B cell (primary cell): ENCODE measurements around the gene RSPO3. TPM values are rescaled to one million over a fixed set of nuclear protein-coding genes. Genes with fewer than 3 reads are reported as not detected.

Experiments
- ATAC-seq: fragments of 200-7000 bp; cut with Tn5 transposase; one replicate; pipeline ENCODE4 v1.10.0; 2021; ENCODE audit warnings: low read depth, mild to moderate bottlenecking, moderate number of reproducible peaks, moderate library complexity
- CTCF ChIA-PET: fragments of 350-600 bp; sonication (Branson Sonifier 250); formaldehyde crosslinking; loops from one replicate; lab custom pipeline; 2021; ENCODE audit warnings: antibody characterized with exemption, inconsistent platforms; lab: Charles Lee
- POLR2A ChIA-PET: fragments of 350-600 bp; sonication (Branson Sonifier 250); formaldehyde crosslinking; loops from one replicate; lab custom pipeline; 2021; ENCODE audit warnings: antibody characterized with exemption; lab: Charles Lee
- DNase-seq: peaks from one replicate; pipeline ENCODE4 v3.0.0; 2013
- H2AFZ ChIP-seq: 2 replicates; pipeline ENCODE4 v1.6.1; 2012; ENCODE audit warnings: mild to moderate bottlenecking, low read depth, low read length; ENCODE audit not compliant: insufficient read depth, poor library complexity, severe bottlenecking
- H3K27ac ChIP-seq, 2 donors: 1 replicate in 1 of 2; 2 replicates in 1 of 2; pipeline ENCODE4 v1.5.1; 2012 to 2013; ENCODE audit warnings: low read length in 2 of 2, mild to moderate bottlenecking in 2 of 2, moderate library complexity in 1 of 2
- H3K27me3 ChIP-seq, 4 experiments: fragments of 200-600 bp in 1 of 4; sonication (generic) in 1 of 4; replicated peaks in 1 of 4; 1 replicate in 2 of 4; 2 replicates in 2 of 4; pipeline versions ENCODE4 v1.6.1 to v1.7.0; 2013 to 2016; ENCODE audit warnings: low read length in 3 of 4, mild to moderate bottlenecking in 2 of 4, mixed read lengths in 1 of 4, moderate library complexity in 1 of 4; ENCODE audit not compliant: insufficient read depth in 4 of 4, control insufficient read depth in 3 of 4; ENCODE audit errors: control extremely low read depth in 1 of 4
- H3K36me3 ChIP-seq, 2 experiments: replicated peaks in 1 of 2; 1 replicate in 1 of 2; 2 replicates in 1 of 2; pipeline versions ENCODE4 v1.6.1 to v1.7.1; 2013; ENCODE audit warnings: low read length in 1 of 2; ENCODE audit not compliant: insufficient read depth in 2 of 2, control insufficient read depth in 1 of 2; ENCODE audit errors: control extremely low read depth in 1 of 2, extremely low read depth in 1 of 2
- H3K4me1 ChIP-seq, 2 donors: fragments of 200-600 bp in 1 of 2; sonication (generic) in 1 of 2; 1 replicate in 1 of 2; 2 replicates in 1 of 2; pipeline versions ENCODE4 v1.5.1 to v1.6.1; 2013 to 2017; ENCODE audit warnings: low read length in 2 of 2; ENCODE audit not compliant: control insufficient read depth in 2 of 2, insufficient read depth in 2 of 2
- H3K4me2 ChIP-seq: replicated peaks from 2 replicates; pipeline ENCODE3; 2012; ENCODE audit warnings: mild to moderate bottlenecking, low read depth, low read length; ENCODE audit not compliant: poor library complexity, severe bottlenecking
- H3K4me3 ChIP-seq, 5 experiments: fragments of 200-600 bp in 1 of 5; sonication (generic) in 1 of 5; 1 replicate in 3 of 5; 2 replicates in 2 of 5; pipeline versions ENCODE4 v1.5.1 to v1.7.0; 2011 to 2016; ENCODE audit warnings: low read length in 4 of 5, mild to moderate bottlenecking in 4 of 5, low read depth in 2 of 5, control low read depth in 1 of 5, moderate library complexity in 1 of 5; ENCODE audit not compliant: insufficient read depth in 1 of 5; ENCODE audit errors: control extremely low read depth in 1 of 5, extremely low read depth in 1 of 5
- H3K79me2 ChIP-seq: fragments of 200-600 bp; sonication (generic); one replicate; pipeline ENCODE4 v1.6.0; 2016; ENCODE audit warnings: low read length; ENCODE audit not compliant: control insufficient read depth, insufficient read depth
- H3K9ac ChIP-seq: fragments of 200-600 bp; sonication (generic); 2 replicates; pipeline ENCODE4 v1.6.1; 2017; ENCODE audit warnings: mild to moderate bottlenecking, low read length, moderate library complexity
- H3K9me3 ChIP-seq, 3 donors: one replicate each; pipeline versions ENCODE4 v1.6.1 to v1.7.1; 2013; ENCODE audit warnings: low read length in 2 of 3; ENCODE audit not compliant: control insufficient read depth in 2 of 3, insufficient read depth in 1 of 3; ENCODE audit errors: control extremely low read depth in 1 of 3
- H4K20me1 ChIP-seq: 2 replicates; pipeline ENCODE4 v1.6.0; 2012; ENCODE audit warnings: mild to moderate bottlenecking, low read length; ENCODE audit not compliant: insufficient read depth, control insufficient read depth, poor library complexity, severe bottlenecking
- H3K27ac Mint-ChIP-seq: one replicate; pipeline ENCODE4 v1.8.0; 2021; ENCODE audit warnings: mixed read lengths
- H3K27me3 Mint-ChIP-seq: one replicate; pipeline ENCODE4 v1.8.0; 2021; ENCODE audit warnings: mixed read lengths
- H3K4me1 Mint-ChIP-seq: one replicate; pipeline ENCODE4 v1.8.0; 2021; ENCODE audit warnings: mixed read lengths
- H3K4me3 Mint-ChIP-seq: one replicate; pipeline ENCODE4 v1.8.0; 2021; ENCODE audit warnings: mixed read lengths
- H3K9me3 Mint-ChIP-seq: one replicate; pipeline ENCODE4 v1.8.0; 2022; ENCODE audit warnings: mixed read lengths; ENCODE audit not compliant: insufficient read depth
- CTCF ChIP-seq: fragments of 200-600 bp; IDR thresholded peaks from one replicate; pipeline ENCODE4 v1.8.0; 2022; ENCODE audit warnings: antibody characterized with exemption, mild to moderate bottlenecking
- EZH2 ChIP-seq: IDR thresholded peaks from 2 replicates; pipeline ENCODE4 v1.6.1; 2012; ENCODE audit warnings: borderline replicate concordance, low read depth, mild to moderate bottlenecking, moderate library complexity, low read length; ENCODE audit not compliant: insufficient read depth, poor library complexity, severe bottlenecking
- WGBS: methylation state at CpG from one replicate; pipeline ENCODE4 v1.1.5; 2013; ENCODE audit warnings: missing lambda C conversion rate; ENCODE audit not compliant: insufficient coverage; 5-methylcytosine and 5-hydroxymethylcytosine counted together
- intact Hi-C: fragments of 100-400 bp; cut with micrococcal nuclease; formaldehyde crosslinking; loops from one replicate; pipeline ENCODE4 v1.10.0; 2022
- polyA plus RNA-seq: library from polyadenylated mRNA; depleted of rRNA; stranded (reverse); fragments of >200 nt; gene quantifications from 2 replicates; pipeline ENCODE4 v1.2.3, GENCODE V29; 2012
- total RNA-seq, 2 donors: library from RNA; stranded (reverse); fragments of 120-200 nt in 1 of 2; gene quantifications; 1 replicate in 1 of 2; 2 replicates in 1 of 2; pipeline versions ENCODE4 v1.2.3 to v1.2.4, GENCODE V29; 2013 to 2022

RSPO3 gene
- total and polyA plus RNA-seq, 2 donors (not counting 1 experiment from before 2014, with no cell fraction given): not detected

- ChIA-PET POLR2A (no interaction called here), CTCF (no interaction called here)
- H3K9ac ChIP-seq: no peak overlapping the region
- 100% methylated on average over 1 of the region's 3 CpGs for WGBS
- no peak overlapping the region for H2AFZ ChIP-seq
- H3K27ac ChIP-seq: no peak overlapping the region
- no peaks in the 10 kb centered on the region for H3K9me3 ChIP-seq
- H3K4me2 ChIP-seq: no peak overlapping the region
- H3K36me3 ChIP-seq: no peaks in the 10 kb centered on the region
- Mint-ChIP-seq H3K4me3 (no peak overlapping the region), H3K27me3 (peaks cover 20% of the 10 kb centered on the region), H3K9me3 (no peaks in the 10 kb centered on the region), H3K27ac (no peak overlapping the region), H3K4me1 (no peaks in the 10 kb centered on the region)
- no peaks in the 10 kb centered on the region for H4K20me1 ChIP-seq
- DNase-seq (no peak), ATAC-seq (no peak)
- no peak overlapping the region for H3K4me3 ChIP-seq
- H3K27me3 ChIP-seq: no peaks in the 10 kb centered on the region
- intact Hi-C loops: no loop called here
- no peak for TF ChIP-seq EZH2
- TF ChIP-seq CTCF: no peak
- no peaks in the 10 kb centered on the region for H3K79me2 ChIP-seq
- H3K4me1 ChIP-seq: no peaks in the 10 kb centered on the region
Measured at GRCh38 chr6:127131275-127131674, 12.8 kb downstream of the RSPO3 start.

- Mint-ChIP-seq H3K4me3 (no peak overlapping the region), H3K4me1 (no peaks in the 10 kb centered on the region), H3K9me3 (no peaks in the 10 kb centered on the region), H3K27ac (no peak overlapping the region), H3K27me3 (peaks cover 17% of the 10 kb centered on the region)
- Histone ChIP-seq H3K4me3 (no peak overlapping the region), H3K9me3 (no peaks in the 10 kb centered on the region), H3K4me2 (no peak overlapping the region), H3K27me3 (no peaks in the 10 kb centered on the region), H3K27ac (no peak overlapping the region), H3K79me2 (no peaks in the 10 kb centered on the region), H2AFZ (no peak overlapping the region), H3K9ac (no peak overlapping the region), H3K4me1 (no peaks in the 10 kb centered on the region), H3K36me3 (no peaks in the 10 kb centered on the region), H4K20me1 (no peaks in the 10 kb centered on the region)
- TF ChIP-seq EZH2: no peak
- TF ChIP-seq CTCF: no peak
- no peak for DNase-seq
- no peak for ATAC-seq
- intact Hi-C loops: no loop called here
- ChIA-PET POLR2A (no interaction called here), CTCF (no interaction called here)
Measured at GRCh38 chr6:127131772-127132376, 13.4 kb downstream of the RSPO3 start.
